ENCODE results near the gene ALDH1A2.

ALDH1A2 gene

DNA sequence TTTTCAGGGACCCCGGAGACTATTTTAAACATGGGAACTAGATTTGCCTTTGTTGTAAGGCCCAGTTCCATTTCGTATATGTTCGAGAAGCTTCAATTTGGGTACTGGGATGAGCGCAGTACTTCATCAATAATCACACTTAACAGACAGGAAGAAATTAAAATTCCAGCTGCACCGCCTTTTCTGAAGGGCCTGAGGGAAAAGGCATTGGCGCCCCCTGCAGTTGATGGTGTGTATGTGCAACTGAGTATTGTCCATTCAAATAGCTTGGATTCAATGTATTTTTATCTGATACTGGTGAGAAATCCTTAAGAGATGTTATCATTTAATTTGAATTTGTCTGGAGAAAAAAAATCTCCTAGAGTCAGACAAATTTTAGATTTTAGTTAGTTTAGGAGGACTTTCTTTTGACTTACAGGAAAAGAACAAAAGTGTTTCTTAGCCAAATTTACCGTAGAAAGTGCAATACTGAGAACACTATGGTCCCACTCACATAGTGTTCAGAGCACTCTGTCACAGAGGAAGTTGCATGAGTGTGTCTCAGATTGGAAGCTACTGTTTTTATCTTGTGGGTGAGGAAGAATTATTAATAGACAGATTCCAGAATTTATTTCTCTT lies 5.4 kb upstream of the ALDH1A2 start:
- Histone ChIP-seq H3K9me3 (peaks cover 9% of the 10 kb centered on the region), H3K4me1 (no peaks in the 10 kb centered on the region), H3K36me3 (no peaks in the 10 kb centered on the region), H3K27ac (no peak overlapping the region), H3K4me2 (no peak overlapping the region), H3K9ac (no peak overlapping the region), H4K20me1 (no peaks in the 10 kb centered on the region), H3K4me3 (no peak overlapping the region), H3K27me3 (no peaks in the 10 kb centered on the region)
- no peak for TF ChIP-seq Cebpa-rat (IDR thresholded peaks at IDR 0.05)

GRCh38 chr15:58069008-58069407 lies 3.5 kb upstream of the ALDH1A2 start:
- peaks cover 22% of the 10 kb centered on the region for H3K9me3 ChIP-seq
- no peaks in the 10 kb centered on the region for H3K4me1 ChIP-seq
- no peak for TF ChIP-seq Cebpa-rat (IDR thresholded peaks at IDR 0.05)
- no peak overlapping the region for H3K9ac ChIP-seq
- no peak overlapping the region for H3K27ac ChIP-seq
- peaks cover 7% of the 10 kb centered on the region; the same call in 1 of the 2 replicates for H3K27me3 ChIP-seq
- no peak overlapping the region for H3K4me3 ChIP-seq
- H3K36me3 ChIP-seq = no peaks in the 10 kb centered on the region
- no peak overlapping the region for H3K4me2 ChIP-seq
- no peaks in the 10 kb centered on the region for H4K20me1 ChIP-seq

GRCh38 chr15:58066042-58066867 lies 744 bp upstream of the ALDH1A2 start:
- Histone ChIP-seq H3K9me3 (peaks cover 22% of the 10 kb centered on the region), H3K9ac (no peak overlapping the region), H3K4me1 (no peaks in the 10 kb centered on the region), H4K20me1 (no peaks in the 10 kb centered on the region), H3K36me3 (no peaks in the 10 kb centered on the region), H3K27me3 (peaks cover 7% of the 10 kb centered on the region; the same call in 1 of the 2 replicates), H3K27ac (no peak overlapping the region), H3K4me2 (no peak overlapping the region), H3K4me3 (no peak overlapping the region)
- no peak for TF ChIP-seq Cebpa-rat (IDR thresholded peaks at IDR 0.05)

GRCh38 chr15:58064980-58065444 lies 499 bp downstream of the ALDH1A2 start:
- H3K4me1 ChIP-seq = no peaks in the 10 kb centered on the region
- H3K4me3 ChIP-seq = no peak overlapping the region
- H4K20me1 ChIP-seq = no peaks in the 10 kb centered on the region
- peaks cover 7% of the 10 kb centered on the region; the same call in 1 of the 2 replicates for H3K27me3 ChIP-seq
- no peak overlapping the region for H3K9ac ChIP-seq
- H3K4me2 ChIP-seq = no peak overlapping the region
- no peaks in the 10 kb centered on the region for H3K36me3 ChIP-seq
- H3K27ac ChIP-seq = no peak overlapping the region
- TF ChIP-seq Cebpa-rat (IDR thresholded peaks at IDR 0.05) = no peak
- peaks cover 22% of the 10 kb centered on the region for H3K9me3 ChIP-seq

DNA sequence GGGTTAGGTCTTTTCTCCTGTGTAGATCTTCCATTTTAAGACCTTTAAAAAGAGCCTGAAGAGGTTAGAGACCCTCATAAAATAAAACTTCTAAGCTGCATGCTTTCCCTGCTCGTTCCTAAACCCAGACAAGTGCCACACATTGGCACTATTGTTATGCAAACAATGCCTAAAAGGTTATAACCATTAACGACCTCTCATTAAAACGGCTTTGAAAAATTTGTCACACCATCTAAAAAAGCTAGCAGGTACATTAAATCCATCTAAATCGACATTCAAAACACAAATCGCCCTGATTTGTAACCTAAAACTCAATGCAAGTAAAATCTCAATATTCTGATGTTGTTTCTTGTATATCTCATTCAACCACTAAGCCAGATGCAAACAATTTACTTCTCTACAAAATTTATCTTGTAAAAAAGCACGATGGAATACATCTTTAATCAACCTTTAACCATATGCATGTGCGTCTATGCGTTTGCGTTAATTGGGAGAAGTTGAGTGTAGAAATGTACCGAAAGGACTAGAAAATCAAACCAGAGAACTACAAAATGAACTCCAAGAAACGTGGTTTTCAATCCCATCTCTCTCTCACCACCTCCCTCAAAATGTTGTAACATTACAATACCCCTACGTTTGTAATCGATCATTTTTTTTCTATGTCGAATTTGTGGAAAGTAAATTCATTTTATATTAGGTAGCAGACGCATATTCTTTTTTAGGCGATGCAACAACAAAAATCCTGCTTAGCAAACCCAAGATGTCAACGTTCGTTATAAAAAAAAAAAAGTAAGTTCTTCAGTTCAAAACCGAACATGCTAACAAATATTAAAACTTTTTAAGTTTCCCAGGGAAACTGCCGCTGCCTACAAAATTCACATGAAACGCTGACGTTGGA lies 1.2 kb downstream of the ALDH1A2 start:
- H3K27me3 ChIP-seq = peaks cover 7% of the 10 kb centered on the region; the same call in 1 of the 2 replicates
- no peak overlapping the region for H3K27ac ChIP-seq
- H3K4me2 ChIP-seq = no peak overlapping the region
- no peak overlapping the region for H3K9ac ChIP-seq
- no peak for TF ChIP-seq Cebpa-rat (IDR thresholded peaks at IDR 0.05)
- no peaks in the 10 kb centered on the region for H4K20me1 ChIP-seq
- peaks cover 22% of the 10 kb centered on the region for H3K9me3 ChIP-seq
- H3K4me3 ChIP-seq = no peak overlapping the region
- no peaks in the 10 kb centered on the region for H3K4me1 ChIP-seq
- no peaks in the 10 kb centered on the region for H3K36me3 ChIP-seq

DNA sequence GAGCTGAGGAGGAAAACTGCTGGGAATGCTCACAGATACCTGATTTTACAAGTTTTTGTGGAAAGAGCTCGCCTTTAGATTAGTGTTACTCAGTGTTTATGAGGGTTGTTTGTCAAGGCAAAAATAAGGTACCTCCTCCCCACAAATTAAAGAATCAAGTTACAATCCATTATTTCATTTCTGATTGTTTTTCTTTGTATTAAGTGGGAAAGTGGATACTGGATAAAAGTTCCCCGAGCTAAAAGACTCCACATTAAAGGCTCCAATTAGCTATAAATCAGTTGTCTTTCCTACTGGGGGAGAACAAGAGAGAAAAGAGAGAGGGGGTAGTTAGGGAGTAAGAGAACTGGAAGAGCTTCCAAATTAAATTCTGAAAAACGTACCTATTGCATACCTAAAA lies 1.9 kb downstream of the ALDH1A2 start:
- Histone ChIP-seq H4K20me1 (no peaks in the 10 kb centered on the region), H3K27me3 (peaks cover 7% of the 10 kb centered on the region; the same call in 1 of the 2 replicates), H3K4me2 (no peak overlapping the region), H3K4me3 (no peak overlapping the region), H3K9me3 (peaks cover 22% of the 10 kb centered on the region), H3K36me3 (no peaks in the 10 kb centered on the region), H3K9ac (no peak overlapping the region), H3K27ac (no peak overlapping the region), H3K4me1 (no peaks in the 10 kb centered on the region)
- TF ChIP-seq Cebpa-rat (IDR thresholded peaks at IDR 0.05) = no peak

- H4K20me1 ChIP-seq = no peaks in the 10 kb centered on the region
- H3K27ac ChIP-seq = no peak overlapping the region
- H3K9ac ChIP-seq = no peak overlapping the region
- no peak for TF ChIP-seq Cebpa-rat (IDR thresholded peaks at IDR 0.05)
- peaks cover 22% of the 10 kb centered on the region for H3K9me3 ChIP-seq
- H3K4me2 ChIP-seq = no peak overlapping the region
- no peaks in the 10 kb centered on the region for H3K36me3 ChIP-seq
- H3K4me1 ChIP-seq = 0 out of 2 replicates have a peak, but pooled peaks cover 3% of the 10 kb centered on the region
- peaks cover 7% of the 10 kb centered on the region; the same call in 1 of the 2 replicates for H3K27me3 ChIP-seq
- no peak overlapping the region for H3K4me3 ChIP-seq
Observed at GRCh38 chr15:58062983-58063382, 2.5 kb downstream of the ALDH1A2 start.

- Histone ChIP-seq H3K27me3 (peaks cover 7% of the 10 kb centered on the region; the same call in 1 of the 2 replicates), H3K4me2 (no peak overlapping the region), H3K27ac (no peak overlapping the region), H3K9me3 (peaks cover 22% of the 10 kb centered on the region), H3K4me1 (0 out of 2 replicates have a peak, but pooled peaks cover 4% of the 10 kb centered on the region), H3K9ac (no peak overlapping the region), H4K20me1 (no peaks in the 10 kb centered on the region), H3K4me3 (no peak overlapping the region), H3K36me3 (no peaks in the 10 kb centered on the region)
- no peak for TF ChIP-seq Cebpa-rat (IDR thresholded peaks at IDR 0.05)
Observed at GRCh38 chr15:58062175-58062574, 3.3 kb downstream of the ALDH1A2 start.

DNA sequence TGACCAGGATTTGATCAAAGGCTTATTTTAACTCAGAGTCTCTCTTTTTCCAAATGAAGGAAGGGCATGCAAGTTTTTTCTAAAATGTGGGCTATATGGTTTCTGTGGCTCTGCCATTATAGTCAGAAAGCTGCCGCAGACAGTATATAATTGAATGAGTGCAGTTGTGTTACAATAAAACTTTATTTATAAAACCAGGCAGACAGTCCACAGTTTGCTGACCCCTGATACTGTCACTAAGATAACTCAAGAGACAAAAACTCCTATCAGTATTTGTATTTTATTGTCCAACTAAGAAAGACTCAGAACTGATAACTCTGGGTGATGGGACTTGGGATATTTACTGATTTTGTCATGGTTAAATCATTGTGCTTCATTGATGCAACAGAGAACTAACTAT lies 4.9 kb downstream of the ALDH1A2 start:
- Histone ChIP-seq H3K4me3 (no peak overlapping the region), H3K9me3 (peaks cover 10% of the 10 kb centered on the region), H3K9ac (no peak overlapping the region), H3K27ac (no peak overlapping the region), H4K20me1 (no peaks in the 10 kb centered on the region), H3K4me2 (no peak overlapping the region), H3K27me3 (peaks cover 5% of the 10 kb centered on the region; the same call in 1 of the 2 replicates), H3K4me1 (0 out of 2 replicates have a peak, but pooled peaks cover 4% of the 10 kb centered on the region), H3K36me3 (no peaks in the 10 kb centered on the region)
- no peak for TF ChIP-seq Cebpa-rat (IDR thresholded peaks at IDR 0.05)
